OCI-LY3 (cell line): Measurements from ENCODE around the gene SLC2A4RG.

Source experiments
- H2AFZ ChIP-seq: fragments of 200-600, 300-600 bp; shearing (Covaris generic); 2 replicates; pipeline ENCODE4 v1.6.0; 2014; ENCODE audit warnings: antibody characterized with exemption, low read depth, low read length
- H3K27ac ChIP-seq: fragments of 200-600, 300-600 bp; sonication (generic); 2 replicates; pipeline ENCODE4 v1.5.1; 2014; ENCODE audit warnings: mild to moderate bottlenecking, low read length, moderate library complexity, mixed read lengths
- H3K27me3 ChIP-seq: fragments of 200-600, 300-600 bp; sonication (generic); 2 replicates; pipeline ENCODE4 v1.6.1; 2014; ENCODE audit warnings: low read depth, low read length, mixed read lengths
- H3K36me3 ChIP-seq: fragments of 200-600, 300-600 bp; sonication (generic); replicated peaks from 2 replicates; pipeline ENCODE3; 2014; ENCODE audit warnings: low read depth, low read length, mixed read lengths
- H3K4me1 ChIP-seq: fragments of 300-600, 200-600 bp; sonication (generic); 2 replicates; pipeline ENCODE4 v1.6.1; 2014; ENCODE audit warnings: low read length, mixed read lengths
- H3K4me2 ChIP-seq: fragments of 200-600, 300-600 bp; sonication (generic); 2 replicates; pipeline ENCODE4 v1.6.1; 2014; ENCODE audit warnings: low read length, mixed read lengths
- H3K4me3 ChIP-seq: fragments of 300-600, 200-600 bp; sonication (generic); 2 replicates; pipeline ENCODE4 v1.5.1; 2014; ENCODE audit warnings: antibody characterized with exemption, mild to moderate bottlenecking, low read length, moderate library complexity
- H3K79me2 ChIP-seq: fragments of 300-600, 200-600 bp; shearing (Covaris generic); 2 replicates; pipeline ENCODE4 v1.6.1; 2014; ENCODE audit warnings: mild to moderate bottlenecking, low read length, mixed read lengths
- H3K9ac ChIP-seq: fragments of 300-600, 200-600 bp; shearing (Covaris generic); 2 replicates; pipeline ENCODE4 v1.6.0; 2014; ENCODE audit warnings: mild to moderate bottlenecking, low read length, moderate library complexity
- H3K9me3 ChIP-seq: fragments of 200-600, 300-600 bp; shearing (Covaris generic); 2 replicates; pipeline ENCODE4 v1.6.1; 2014; ENCODE audit warnings: low read length, mixed read lengths; ENCODE audit not compliant: insufficient read depth
- H4K20me1 ChIP-seq: fragments of 200-600, 300-600 bp; sonication (generic); 2 replicates; pipeline ENCODE4 v1.6.1; 2016; ENCODE audit warnings: low read length, mixed read lengths; ENCODE audit not compliant: insufficient read depth
- EZH2phosphoT487 ChIP-seq: fragments of 200-600 bp; shearing (Covaris generic); IDR thresholded peaks from 2 replicates; pipeline ENCODE4 v1.6.1; 2018; ENCODE audit warnings: antibody characterized with exemption, mixed run types, low read depth
- TF ChIP-seq, protein P1 (sequence below): fragments of 200-600, 300-600 bp; sonication (generic); IDR thresholded peaks from 2 replicates; pipeline ENCODE4 v1.5.1; 2014; ENCODE audit warnings: antibody characterized with exemption, low read length, low read depth

Gene SLC2A4RG

DNA sequence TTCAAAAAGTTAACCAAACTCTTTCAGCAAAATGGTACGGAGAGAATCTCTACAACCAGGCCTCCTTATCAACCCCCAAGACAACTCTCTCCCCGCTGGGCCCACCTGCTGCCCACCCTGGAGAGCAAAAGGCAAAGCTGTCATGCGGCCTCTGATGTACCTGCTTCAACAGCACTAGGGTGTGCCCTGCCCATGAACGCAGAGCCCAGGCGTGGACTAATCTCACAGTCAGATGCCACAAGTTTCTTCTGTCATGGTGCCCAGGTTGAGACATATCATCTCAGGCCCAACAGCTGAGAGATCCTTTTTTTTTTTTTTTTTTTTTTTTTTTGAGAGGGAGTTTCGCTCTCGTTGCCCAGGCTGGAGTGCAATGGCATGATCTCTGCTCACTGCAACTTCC lies 26.3 kb downstream of the SLC2A4RG start:
- Histone ChIP-seq H3K4me2 (no peak overlapping the region), H3K9me3 (no peaks in the 10 kb centered on the region), H3K4me1 (no peaks in the 10 kb centered on the region), H2AFZ (no peak overlapping the region), H3K36me3 (no peaks in the 10 kb centered on the region), H3K9ac (no peak overlapping the region), H3K27me3 (0 out of 2 replicates have a peak, but pooled peaks cover 3% of the 10 kb centered on the region), H3K27ac (no peak overlapping the region), H3K4me3 (no peak overlapping the region), H3K79me2 (no peaks in the 10 kb centered on the region), H4K20me1 (no peaks in the 10 kb centered on the region)
- TF ChIP-seq, protein P1, sequence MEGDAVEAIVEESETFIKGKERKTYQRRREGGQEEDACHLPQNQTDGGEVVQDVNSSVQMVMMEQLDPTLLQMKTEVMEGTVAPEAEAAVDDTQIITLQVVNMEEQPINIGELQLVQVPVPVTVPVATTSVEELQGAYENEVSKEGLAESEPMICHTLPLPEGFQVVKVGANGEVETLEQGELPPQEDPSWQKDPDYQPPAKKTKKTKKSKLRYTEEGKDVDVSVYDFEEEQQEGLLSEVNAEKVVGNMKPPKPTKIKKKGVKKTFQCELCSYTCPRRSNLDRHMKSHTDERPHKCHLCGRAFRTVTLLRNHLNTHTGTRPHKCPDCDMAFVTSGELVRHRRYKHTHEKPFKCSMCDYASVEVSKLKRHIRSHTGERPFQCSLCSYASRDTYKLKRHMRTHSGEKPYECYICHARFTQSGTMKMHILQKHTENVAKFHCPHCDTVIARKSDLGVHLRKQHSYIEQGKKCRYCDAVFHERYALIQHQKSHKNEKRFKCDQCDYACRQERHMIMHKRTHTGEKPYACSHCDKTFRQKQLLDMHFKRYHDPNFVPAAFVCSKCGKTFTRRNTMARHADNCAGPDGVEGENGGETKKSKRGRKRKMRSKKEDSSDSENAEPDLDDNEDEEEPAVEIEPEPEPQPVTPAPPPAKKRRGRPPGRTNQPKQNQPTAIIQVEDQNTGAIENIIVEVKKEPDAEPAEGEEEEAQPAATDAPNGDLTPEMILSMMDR = no peak
- TF ChIP-seq EZH2phosphoT487 = no peak

DNA sequence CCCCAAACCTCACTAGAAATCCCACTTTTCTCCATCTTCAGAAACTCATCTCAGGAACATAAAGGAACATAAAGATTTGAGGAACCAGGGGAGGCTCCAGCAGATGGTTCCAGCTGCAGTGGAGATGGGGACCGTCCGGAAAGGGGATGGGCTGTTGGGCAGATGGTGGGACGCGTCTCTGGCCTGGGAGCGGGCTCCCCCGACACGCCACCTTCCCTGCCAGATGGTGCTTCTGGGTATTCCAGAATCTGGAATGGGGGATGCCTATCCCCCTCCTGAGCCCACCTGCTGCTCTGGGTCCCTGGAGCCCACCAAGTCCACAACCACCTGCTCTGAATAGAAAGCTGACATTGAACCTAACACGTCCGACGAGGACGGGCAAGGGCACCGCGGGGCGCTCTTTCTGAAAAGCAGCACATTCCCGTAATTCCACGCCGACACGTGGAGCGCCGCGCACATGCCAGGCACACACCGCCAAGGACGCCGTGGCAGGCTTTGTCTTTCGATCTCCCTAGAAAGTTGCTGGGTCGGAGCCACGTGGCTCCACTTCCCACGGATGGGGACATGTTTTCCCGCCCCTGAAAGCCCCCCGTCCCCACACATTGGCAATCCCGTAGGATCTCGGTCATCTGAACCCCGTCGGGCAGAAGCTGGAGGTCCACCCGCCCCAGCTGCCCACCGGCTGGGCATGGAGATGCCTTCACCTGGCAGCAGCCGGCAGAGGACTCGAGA lies 27.3 kb downstream of the SLC2A4RG start:
- no peak overlapping the region for H3K4me2 ChIP-seq
- H3K27me3 ChIP-seq = 0 out of 2 replicates have a peak, but pooled peaks cover 2% of the 10 kb centered on the region
- no peaks in the 10 kb centered on the region for H3K9me3 ChIP-seq
- H3K36me3 ChIP-seq = no peaks in the 10 kb centered on the region
- H2AFZ ChIP-seq = no peak overlapping the region
- H3K79me2 ChIP-seq = no peaks in the 10 kb centered on the region
- H3K4me1 ChIP-seq = no peaks in the 10 kb centered on the region
- no peak overlapping the region for H3K4me3 ChIP-seq
- H3K9ac ChIP-seq = no peak overlapping the region
- no peak for TF ChIP-seq EZH2phosphoT487
- TF ChIP-seq, protein P1 = no peak
- no peak overlapping the region for H3K27ac ChIP-seq
- no peaks in the 10 kb centered on the region for H4K20me1 ChIP-seq

DNA sequence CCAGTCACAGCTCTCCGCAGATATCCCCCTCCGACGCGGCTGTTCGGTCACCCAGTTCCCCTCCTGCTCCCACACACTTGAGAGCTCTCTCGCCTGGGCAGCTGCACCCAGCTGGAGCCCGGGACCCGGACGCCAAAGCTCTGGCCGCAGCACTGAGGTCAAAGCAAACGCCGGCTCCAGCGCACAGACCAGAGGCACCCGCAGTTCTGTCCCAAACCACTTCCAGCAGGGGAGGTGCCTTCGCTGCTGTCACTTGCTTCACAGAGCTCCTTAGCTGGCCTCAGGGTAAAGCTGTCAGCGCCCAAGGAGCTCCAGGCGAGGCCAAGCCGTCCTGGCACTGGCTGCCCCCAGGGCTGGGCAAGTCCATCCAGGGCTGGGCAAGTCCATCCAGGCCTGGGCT lies 27.9 kb downstream of the SLC2A4RG start:
- Histone ChIP-seq H2AFZ (no peak overlapping the region), H3K4me3 (no peak overlapping the region), H4K20me1 (no peaks in the 10 kb centered on the region), H3K79me2 (no peaks in the 10 kb centered on the region), H3K4me1 (no peaks in the 10 kb centered on the region), H3K9ac (no peak overlapping the region), H3K4me2 (no peak overlapping the region), H3K27me3 (no peaks in the 10 kb centered on the region), H3K27ac (no peak overlapping the region), H3K36me3 (no peaks in the 10 kb centered on the region), H3K9me3 (no peaks in the 10 kb centered on the region)
- TF ChIP-seq, protein P1 = no peak
- no peak for TF ChIP-seq EZH2phosphoT487

DNA sequence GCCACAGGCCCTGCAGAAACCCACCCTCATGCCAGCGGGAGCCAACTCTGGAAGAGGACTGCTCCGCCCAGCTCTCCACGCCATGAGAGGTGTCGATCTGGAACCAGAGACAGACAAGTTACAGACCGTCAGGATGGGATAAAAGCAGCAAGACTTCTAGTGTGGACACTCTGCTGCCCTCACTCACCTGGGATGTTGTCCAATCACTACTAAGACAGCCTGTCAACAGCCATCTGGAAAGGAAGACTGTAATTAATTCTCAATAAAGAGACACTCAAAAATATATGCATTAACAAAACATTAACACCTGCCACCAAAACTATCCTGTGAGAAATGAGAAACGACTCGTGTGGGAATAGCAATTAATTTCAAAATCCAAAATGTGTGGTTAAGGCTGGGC lies 28.3 kb downstream of the SLC2A4RG start:
- H3K4me3 ChIP-seq = no peak overlapping the region
- H3K4me2 ChIP-seq = no peak overlapping the region
- H3K9ac ChIP-seq = no peak overlapping the region
- H4K20me1 ChIP-seq = no peaks in the 10 kb centered on the region
- H3K79me2 ChIP-seq = no peaks in the 10 kb centered on the region
- no peaks in the 10 kb centered on the region for H3K27me3 ChIP-seq
- no peaks in the 10 kb centered on the region for H3K36me3 ChIP-seq
- no peaks in the 10 kb centered on the region for H3K4me1 ChIP-seq
- no peak for TF ChIP-seq EZH2phosphoT487
- TF ChIP-seq, protein P1 = no peak
- no peaks in the 10 kb centered on the region for H3K9me3 ChIP-seq
- no peak overlapping the region for H3K27ac ChIP-seq
- H2AFZ ChIP-seq = no peak overlapping the region
